Nephron (organoid): ENCODE data around the gene OTUD6A.

Source experiments
- H3K27ac Mint-ChIP-seq, 3 experiments: 2 replicates each; pipeline ENCODE4 v1.8.0; 2020; ENCODE audit warnings: mixed read lengths in 3 of 3, mild to moderate bottlenecking in 2 of 3, moderate library complexity in 1 of 3
- H3K27me3 Mint-ChIP-seq: 2 replicates; pipeline ENCODE4 v1.8.0; 2021; ENCODE audit warnings: low read depth, mild to moderate bottlenecking, moderate library complexity, mixed read lengths
- H3K36me3 Mint-ChIP-seq: 2 replicates; pipeline ENCODE4 v1.8.0; 2020; ENCODE audit warnings: low read depth, mixed read lengths
- H3K4me1 Mint-ChIP-seq: 2 replicates; pipeline ENCODE4 v1.8.0; 2020; ENCODE audit warnings: mixed read lengths
- H3K4me3 Mint-ChIP-seq, 3 experiments: 2 replicates each; pipeline ENCODE4 v1.8.0; 2020; ENCODE audit warnings: mild to moderate bottlenecking in 3 of 3, mixed read lengths in 3 of 3, moderate library complexity in 2 of 3
- H3K9me3 Mint-ChIP-seq: 2 replicates; pipeline ENCODE4 v1.8.0; 2020; ENCODE audit warnings: mixed read lengths
- TF ChIP-seq, protein P1 (sequence below), 3 experiments: fragments of 200-600 bp; sonication (generic); IDR thresholded peaks; one replicate each; pipeline ENCODE4 v1.5.0; 2021; ENCODE audit warnings: antibody characterized with exemption in 3 of 3; ENCODE audit not compliant: unreplicated experiment in 3 of 3

Gene OTUD6A

DNA sequence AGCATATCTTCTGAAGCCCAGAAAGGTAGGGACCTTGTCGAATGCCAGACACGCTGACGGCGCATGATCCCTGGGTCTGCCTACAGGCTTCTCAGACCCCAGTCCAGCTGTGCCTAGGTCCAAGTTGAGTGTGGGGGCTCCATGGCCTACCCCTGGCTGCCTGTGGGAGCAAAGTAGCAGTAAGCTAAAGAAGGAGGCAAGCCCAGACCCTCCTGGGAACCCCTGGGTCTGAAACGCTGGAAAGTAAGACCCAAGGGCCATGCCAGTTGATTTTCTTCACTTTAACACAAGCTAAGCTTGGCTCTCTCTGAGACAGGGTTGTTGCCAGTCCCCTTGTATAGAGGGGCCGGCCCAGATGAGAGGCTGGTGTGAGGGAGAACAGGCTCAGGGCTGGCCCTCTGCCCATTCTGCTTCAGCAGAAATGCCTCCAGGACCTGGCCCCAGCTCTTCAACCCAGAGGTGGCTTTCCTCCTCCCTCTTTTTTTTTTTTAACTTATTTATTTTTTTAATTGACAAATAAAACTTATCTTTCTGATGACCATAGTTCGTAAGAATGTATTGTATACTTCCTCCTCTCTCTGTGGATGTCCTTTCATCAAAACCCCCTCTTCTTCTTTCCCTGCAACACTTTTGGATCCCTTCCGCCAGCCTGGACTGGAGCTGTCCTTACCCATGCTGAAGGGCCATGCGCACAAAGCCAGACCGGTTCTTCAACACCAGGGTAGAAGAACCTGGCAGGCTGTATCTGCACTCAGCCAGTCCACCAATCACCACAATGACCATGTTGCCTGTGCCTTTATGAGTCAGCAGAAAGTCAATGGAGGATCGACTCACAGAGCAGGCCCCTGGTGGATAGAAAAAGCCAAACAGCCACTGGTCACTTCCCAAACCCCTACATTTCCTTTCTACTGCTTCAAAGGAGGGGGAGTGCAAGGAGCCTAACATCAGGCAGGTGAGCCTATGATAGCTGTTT lies 19.6 kb upstream of the OTUD6A start:
- no peaks in the 10 kb centered on the region for H3K36me3 Mint-ChIP-seq
- H3K27ac Mint-ChIP-seq = no peak overlapping the region
- H3K9me3 Mint-ChIP-seq = peaks cover 2% of the 10 kb centered on the region
- no peak overlapping the region for H3K4me3 Mint-ChIP-seq
- peaks cover 3% of the 10 kb centered on the region for H3K27me3 Mint-ChIP-seq
- TF ChIP-seq, protein P1, sequence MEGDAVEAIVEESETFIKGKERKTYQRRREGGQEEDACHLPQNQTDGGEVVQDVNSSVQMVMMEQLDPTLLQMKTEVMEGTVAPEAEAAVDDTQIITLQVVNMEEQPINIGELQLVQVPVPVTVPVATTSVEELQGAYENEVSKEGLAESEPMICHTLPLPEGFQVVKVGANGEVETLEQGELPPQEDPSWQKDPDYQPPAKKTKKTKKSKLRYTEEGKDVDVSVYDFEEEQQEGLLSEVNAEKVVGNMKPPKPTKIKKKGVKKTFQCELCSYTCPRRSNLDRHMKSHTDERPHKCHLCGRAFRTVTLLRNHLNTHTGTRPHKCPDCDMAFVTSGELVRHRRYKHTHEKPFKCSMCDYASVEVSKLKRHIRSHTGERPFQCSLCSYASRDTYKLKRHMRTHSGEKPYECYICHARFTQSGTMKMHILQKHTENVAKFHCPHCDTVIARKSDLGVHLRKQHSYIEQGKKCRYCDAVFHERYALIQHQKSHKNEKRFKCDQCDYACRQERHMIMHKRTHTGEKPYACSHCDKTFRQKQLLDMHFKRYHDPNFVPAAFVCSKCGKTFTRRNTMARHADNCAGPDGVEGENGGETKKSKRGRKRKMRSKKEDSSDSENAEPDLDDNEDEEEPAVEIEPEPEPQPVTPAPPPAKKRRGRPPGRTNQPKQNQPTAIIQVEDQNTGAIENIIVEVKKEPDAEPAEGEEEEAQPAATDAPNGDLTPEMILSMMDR (IDR thresholded peaks at IDR 0.05; ENCODE audit: unreplicated experiment in 3 of 3) = no peak
- no peaks in the 10 kb centered on the region for H3K4me1 Mint-ChIP-seq

DNA sequence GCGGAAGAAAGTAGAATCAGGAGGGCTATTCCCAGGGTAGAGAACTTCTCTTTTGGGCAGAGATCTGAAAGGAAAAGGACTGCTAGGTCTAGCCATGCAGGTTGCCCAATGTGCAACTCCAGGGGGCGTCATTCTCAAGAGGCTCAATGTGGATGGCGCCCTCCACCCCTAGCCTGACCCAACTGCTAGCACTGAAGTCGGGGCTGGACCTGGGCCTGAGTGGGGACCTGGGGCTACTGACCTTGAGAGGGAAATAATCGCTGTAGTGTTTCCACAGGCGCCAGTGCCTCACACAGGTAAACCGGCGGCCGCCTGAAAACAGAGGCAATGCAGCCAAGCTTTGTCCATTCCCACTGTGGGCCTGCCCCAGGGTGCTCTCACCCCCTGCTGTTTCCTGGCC lies 18.6 kb upstream of the OTUD6A start:
- Mint-ChIP-seq H3K4me1 (no peaks in the 10 kb centered on the region), H3K27me3 (no peaks in the 10 kb centered on the region), H3K4me3 (no peak overlapping the region), H3K9me3 (peaks cover 2% of the 10 kb centered on the region), H3K27ac (no peak overlapping the region), H3K36me3 (no peaks in the 10 kb centered on the region)
- TF ChIP-seq, protein P1 (IDR thresholded peaks at IDR 0.05; ENCODE audit: unreplicated experiment in 3 of 3) = no peak

DNA sequence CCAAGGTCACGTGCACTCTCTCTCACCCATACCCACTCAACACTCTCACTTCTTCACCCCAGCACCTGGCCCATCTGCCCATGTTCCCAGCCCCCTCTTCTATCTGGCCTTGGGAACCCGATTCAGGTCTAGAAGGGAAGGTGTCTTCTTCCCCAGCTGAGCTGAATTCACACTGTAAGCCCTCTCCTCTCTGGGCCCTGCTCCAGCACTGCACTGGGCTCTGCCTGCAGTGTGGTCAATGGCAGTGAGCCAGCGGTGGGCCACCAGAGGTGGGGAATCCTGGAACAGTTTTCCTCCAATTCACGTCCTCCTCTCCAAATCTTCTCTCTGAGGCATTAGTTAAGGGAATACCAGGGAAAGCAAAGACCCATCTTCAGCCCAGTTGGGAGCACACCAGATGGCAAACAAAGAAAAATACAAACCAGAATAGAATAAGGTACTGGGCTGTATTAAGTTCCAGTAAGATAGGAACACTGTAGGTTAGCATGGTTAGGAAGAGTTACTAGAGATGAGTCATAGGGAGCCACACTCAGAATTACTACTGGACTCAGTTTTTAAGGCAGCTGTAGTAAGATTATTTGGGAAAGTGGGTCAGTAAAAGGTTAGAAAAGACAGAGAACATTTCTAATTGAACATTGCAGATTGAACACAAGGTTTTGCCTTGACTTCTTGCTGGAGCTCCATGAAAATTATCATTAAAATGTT lies 17.6 kb upstream of the OTUD6A start:
- H3K9me3 Mint-ChIP-seq = peaks cover 2% of the 10 kb centered on the region
- no peak overlapping the region for H3K27ac Mint-ChIP-seq
- H3K27me3 Mint-ChIP-seq = no peaks in the 10 kb centered on the region
- H3K4me3 Mint-ChIP-seq = no peak overlapping the region
- TF ChIP-seq, protein P1 (IDR thresholded peaks at IDR 0.05; ENCODE audit: unreplicated experiment in 3 of 3) = no peak
- no peaks in the 10 kb centered on the region for H3K36me3 Mint-ChIP-seq
- no peaks in the 10 kb centered on the region for H3K4me1 Mint-ChIP-seq

DNA sequence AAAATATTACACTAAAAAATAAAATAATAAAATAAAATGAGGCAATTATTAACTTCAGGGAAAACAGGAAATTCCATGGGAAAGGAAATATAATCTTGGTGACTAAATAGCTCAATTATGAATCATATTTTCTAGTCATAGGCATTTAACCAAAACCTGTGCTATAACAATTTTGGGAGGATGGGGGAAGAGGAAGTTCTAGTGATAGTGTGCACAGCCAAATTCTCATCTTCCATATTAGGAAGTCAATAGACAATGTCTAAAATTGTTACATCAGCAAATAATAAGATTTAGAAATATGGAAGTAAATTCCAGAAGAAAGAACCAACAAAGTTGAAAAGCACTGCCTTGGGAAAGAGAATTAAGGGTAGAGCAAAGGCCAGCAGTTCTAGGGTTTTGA lies 15.3 kb upstream of the OTUD6A start:
- no peaks in the 10 kb centered on the region for H3K4me1 Mint-ChIP-seq
- TF ChIP-seq, protein P1 (IDR thresholded peaks at IDR 0.05; ENCODE audit: unreplicated experiment in 3 of 3) = no peak
- peaks cover 2% of the 10 kb centered on the region for H3K9me3 Mint-ChIP-seq
- no peaks in the 10 kb centered on the region for H3K36me3 Mint-ChIP-seq
- H3K27me3 Mint-ChIP-seq = no peaks in the 10 kb centered on the region
- H3K27ac Mint-ChIP-seq = no peak overlapping the region
- no peak overlapping the region for H3K4me3 Mint-ChIP-seq

DNA sequence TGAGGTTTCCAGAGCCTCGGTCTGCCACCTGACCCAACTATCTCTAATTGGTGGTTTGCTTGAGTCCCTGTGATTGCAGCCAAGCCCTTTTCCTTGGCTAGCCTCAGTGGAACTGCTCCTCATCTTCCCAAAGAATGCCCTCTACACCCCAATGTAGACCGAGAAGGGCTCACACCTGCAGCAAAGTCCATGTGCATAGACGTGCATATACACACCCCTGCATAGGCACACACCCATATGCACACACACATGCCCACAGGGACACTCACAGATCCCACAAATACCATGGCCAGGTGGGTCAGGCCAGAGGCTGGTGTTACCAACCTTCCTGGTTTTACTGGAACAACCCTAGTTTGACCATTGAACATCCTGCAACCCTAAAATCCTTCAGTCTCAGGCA lies 12.9 kb upstream of the OTUD6A start:
- TF ChIP-seq, protein P1 (IDR thresholded peaks at IDR 0.05; ENCODE audit: unreplicated experiment in 3 of 3) = no peak
- H3K27me3 Mint-ChIP-seq = no peaks in the 10 kb centered on the region
- no peaks in the 10 kb centered on the region for H3K4me1 Mint-ChIP-seq
- peaks cover 8% of the 10 kb centered on the region for H3K9me3 Mint-ChIP-seq
- H3K36me3 Mint-ChIP-seq = no peaks in the 10 kb centered on the region
- H3K27ac Mint-ChIP-seq = no peak overlapping the region
- H3K4me3 Mint-ChIP-seq = no peak overlapping the region
